ENCODE measurements around the gene ADH7. TPM values are rescaled to one million over a fixed set of nuclear protein-coding genes. Genes with fewer than 3 reads are reported as not detected.

The ADH7 gene
- not detected in 2 replicates for total RNA-seq

- no peaks in the 10 kb centered on the region for H3K9me3 Mint-ChIP-seq
- intact Hi-C loops (cut with micrococcal nuclease), result no loop called here
- H3K27ac Mint-ChIP-seq, result no peak within 1 kb of the TSS
- no peaks in the 10 kb centered on the region for H3K36me3 Mint-ChIP-seq (ENCODE audit: low read depth)
- H3K4me1 Mint-ChIP-seq (ENCODE audit: low read depth), result no peaks in the 10 kb centered on the region
- no peak within 1 kb of the TSS for H3K4me3 Mint-ChIP-seq (ENCODE audit: low read depth)
- H3K27me3 Mint-ChIP-seq (ENCODE audit: low read depth), result peaks cover 10% of the 10 kb centered on the region
- no peak for DNase-seq (ENCODE audit: low spot score)
Measured at GRCh38 chr4:99435154-99435553, at the start of gene ADH7. ADH7 (minus strand) TSS chr4:99435342; CDS start chr4:99435233, 109 bp downstream.

- Mint-ChIP-seq H3K4me1 (ENCODE audit: low read depth) (no peaks in the 10 kb centered on the region), H3K27ac (no peak overlapping the region), H3K36me3 (ENCODE audit: low read depth) (no peaks in the 10 kb centered on the region), H3K27me3 (ENCODE audit: low read depth) (peaks cover 2% of the 10 kb centered on the region), H3K4me3 (ENCODE audit: low read depth) (no peak overlapping the region), H3K9me3 (peaks cover 25% of the 10 kb centered on the region)
- DNase-seq (ENCODE audit: low spot score), result no peak
- intact Hi-C loops (cut with micrococcal nuclease), result no loop called here
Measured at GRCh38 chr4:99483636-99484035, 48.5 kb upstream of the ADH7 start.

- no peaks in the 10 kb centered on the region for H3K9me3 Mint-ChIP-seq
- peaks cover 9% of the 10 kb centered on the region for H3K27me3 Mint-ChIP-seq (ENCODE audit: low read depth)
- DNase-seq (ENCODE audit: low spot score), result no peak
- no peaks in the 10 kb centered on the region for H3K4me1 Mint-ChIP-seq (ENCODE audit: low read depth)
- intact Hi-C loops (cut with micrococcal nuclease), result no loop called here
- H3K27ac Mint-ChIP-seq, result no peak overlapping the region
- no peaks in the 10 kb centered on the region for H3K36me3 Mint-ChIP-seq (ENCODE audit: low read depth)
- no peak overlapping the region for H3K4me3 Mint-ChIP-seq (ENCODE audit: low read depth)
Measured at GRCh38 chr4:99473131-99473530, 38.0 kb upstream of the ADH7 start.

GRCh38 chr4:99471896-99472295 is 36.8 kb upstream of the ADH7 start:
- no peak for DNase-seq (ENCODE audit: low spot score)
- no peak overlapping the region for H3K4me3 Mint-ChIP-seq (ENCODE audit: low read depth)
- no peaks in the 10 kb centered on the region for H3K4me1 Mint-ChIP-seq (ENCODE audit: low read depth)
- H3K27ac Mint-ChIP-seq, result no peak overlapping the region
- intact Hi-C loops (cut with micrococcal nuclease), result no loop called here
- H3K27me3 Mint-ChIP-seq (ENCODE audit: low read depth), result peaks cover 14% of the 10 kb centered on the region
- no peaks in the 10 kb centered on the region for H3K9me3 Mint-ChIP-seq
- H3K36me3 Mint-ChIP-seq (ENCODE audit: low read depth), result no peaks in the 10 kb centered on the region

GRCh38 chr4:99471349-99471748 is 36.2 kb upstream of the ADH7 start:
- Mint-ChIP-seq H3K9me3 (no peaks in the 10 kb centered on the region), H3K4me1 (ENCODE audit: low read depth) (no peaks in the 10 kb centered on the region), H3K27me3 (ENCODE audit: low read depth) (peaks cover 14% of the 10 kb centered on the region), H3K4me3 (ENCODE audit: low read depth) (no peak overlapping the region), H3K27ac (no peak overlapping the region), H3K36me3 (ENCODE audit: low read depth) (no peaks in the 10 kb centered on the region)
- intact Hi-C loops (cut with micrococcal nuclease), result no loop called here
- DNase-seq (ENCODE audit: low spot score), result no peak

- Mint-ChIP-seq H3K27ac (no peak overlapping the region), H3K27me3 (ENCODE audit: low read depth) (peaks cover 16% of the 10 kb centered on the region), H3K9me3 (no peaks in the 10 kb centered on the region), H3K4me3 (ENCODE audit: low read depth) (no peak overlapping the region), H3K36me3 (ENCODE audit: low read depth) (no peaks in the 10 kb centered on the region), H3K4me1 (ENCODE audit: low read depth) (no peaks in the 10 kb centered on the region)
- DNase-seq (ENCODE audit: low spot score), result no peak
- intact Hi-C loops (cut with micrococcal nuclease), result loop anchor here (10.0 kb wide), 1 partner anchor 474 kb away; the partner anchor contains the start of gene METAP1
Measured at GRCh38 chr4:99468889-99469288, 33.7 kb upstream of the ADH7 start.

GRCh38 chr4:99467887-99468286 is 32.7 kb upstream of the ADH7 start:
- intact Hi-C loops (cut with micrococcal nuclease), result loop anchor here (10.0 kb wide), 1 partner anchor 473 kb away; the partner anchor contains the start of gene METAP1

GRCh38 chr4:99463566-99463965 is 28.4 kb upstream of the ADH7 start:
- Mint-ChIP-seq H3K4me1 (ENCODE audit: low read depth) (no peaks in the 10 kb centered on the region), H3K27me3 (ENCODE audit: low read depth) (peaks cover 34% of the 10 kb centered on the region), H3K4me3 (ENCODE audit: low read depth) (no peak overlapping the region), H3K9me3 (no peaks in the 10 kb centered on the region), H3K27ac (no peak overlapping the region), H3K36me3 (ENCODE audit: low read depth) (no peaks in the 10 kb centered on the region)
- no peak for DNase-seq (ENCODE audit: low spot score)
- intact Hi-C loops (cut with micrococcal nuclease), result loop anchor here (5.0 to 10.0 kb wide), 2 partner anchors 346 to 469 kb away; partner anchors contain the start of gene METAP1

More at GRCh38 chr4:99467887-99468286, 32.7 kb upstream of the ADH7 start:
- peaks cover 24% of the 10 kb centered on the region for H3K27me3 Mint-ChIP-seq (ENCODE audit: low read depth)
- no peaks in the 10 kb centered on the region for H3K36me3 Mint-ChIP-seq (ENCODE audit: low read depth)
- H3K4me3 Mint-ChIP-seq (ENCODE audit: low read depth), result no peak overlapping the region
- no peak overlapping the region for H3K27ac Mint-ChIP-seq
- no peaks in the 10 kb centered on the region for H3K9me3 Mint-ChIP-seq
- DNase-seq (ENCODE audit: low spot score), result no peak
- H3K4me1 Mint-ChIP-seq (ENCODE audit: low read depth), result no peaks in the 10 kb centered on the region

GRCh38 chr4:99462875-99463464 is 27.8 kb upstream of the ADH7 start:
- DNase-seq (ENCODE audit: low spot score), result peak; percentile 23
- intact Hi-C loops (cut with micrococcal nuclease), result loop anchor here (5.0 to 10.0 kb wide), 2 partner anchors 346 to 468 kb away; partner anchors contain the start of gene METAP1
- H3K27me3 Mint-ChIP-seq (ENCODE audit: low read depth), result peaks cover 29% of the 10 kb centered on the region

GRCh38 chr4:99461623-99462401 is 26.7 kb upstream of the ADH7 start:
- no peaks in the 10 kb centered on the region for H3K4me1 Mint-ChIP-seq (ENCODE audit: low read depth)
- no peak overlapping the region for H3K27ac Mint-ChIP-seq
- DNase-seq (ENCODE audit: low spot score), result no peak
- no peak overlapping the region for H3K4me3 Mint-ChIP-seq (ENCODE audit: low read depth)
- intact Hi-C loops (cut with micrococcal nuclease), result loop anchor here (5.0 to 10.0 kb wide), 2 partner anchors 345 to 467 kb away; partner anchors contain the start of gene METAP1
- H3K36me3 Mint-ChIP-seq (ENCODE audit: low read depth), result no peaks in the 10 kb centered on the region
- peaks cover 26% of the 10 kb centered on the region for H3K27me3 Mint-ChIP-seq (ENCODE audit: low read depth)
- no peaks in the 10 kb centered on the region for H3K9me3 Mint-ChIP-seq

More at GRCh38 chr4:99462875-99463464, 27.8 kb upstream of the ADH7 start:
- H3K4me1 Mint-ChIP-seq (ENCODE audit: low read depth), result no peaks in the 10 kb centered on the region
- H3K4me3 Mint-ChIP-seq (ENCODE audit: low read depth), result no peak overlapping the region
- H3K9me3 Mint-ChIP-seq, result no peaks in the 10 kb centered on the region
- no peaks in the 10 kb centered on the region for H3K36me3 Mint-ChIP-seq (ENCODE audit: low read depth)
- no peak overlapping the region for H3K27ac Mint-ChIP-seq

GRCh38 chr4:99459546-99460042 is 24.5 kb upstream of the ADH7 start:
- H3K4me3 Mint-ChIP-seq (ENCODE audit: low read depth), result no peak overlapping the region

GRCh38 chr4:99458911-99459447 is 23.8 kb upstream of the ADH7 start:
- no peak overlapping the region for H3K4me3 Mint-ChIP-seq (ENCODE audit: low read depth)
- H3K9me3 Mint-ChIP-seq, result no peaks in the 10 kb centered on the region
- peaks cover 21% of the 10 kb centered on the region for H3K27me3 Mint-ChIP-seq (ENCODE audit: low read depth)
- intact Hi-C loops (cut with micrococcal nuclease), result no loop called here
- H3K4me1 Mint-ChIP-seq (ENCODE audit: low read depth), result no peaks in the 10 kb centered on the region
- H3K36me3 Mint-ChIP-seq (ENCODE audit: low read depth), result no peaks in the 10 kb centered on the region
- no peak overlapping the region for H3K27ac Mint-ChIP-seq
- DNase-seq (ENCODE audit: low spot score), result no peak

More at GRCh38 chr4:99459546-99460042, 24.5 kb upstream of the ADH7 start:
- H3K36me3 Mint-ChIP-seq (ENCODE audit: low read depth), result no peaks in the 10 kb centered on the region
- DNase-seq (ENCODE audit: low spot score), result no peak
- no peaks in the 10 kb centered on the region for H3K4me1 Mint-ChIP-seq (ENCODE audit: low read depth)
- H3K27ac Mint-ChIP-seq, result no peak overlapping the region
- H3K27me3 Mint-ChIP-seq (ENCODE audit: low read depth), result peaks cover 21% of the 10 kb centered on the region
- H3K9me3 Mint-ChIP-seq, result no peaks in the 10 kb centered on the region
- intact Hi-C loops (cut with micrococcal nuclease), result loop anchor here (5.0 to 10.0 kb wide), 2 partner anchors 342 to 465 kb away; partner anchors contain the start of gene METAP1
